Esophagus squamous epithelium (tissue), 5 donors: ENCODE data around the gene PPP1R1A. TPM values are rescaled to one million over a fixed set of nuclear protein-coding genes. Genes with fewer than 3 reads are reported as not detected.

Experiments used
- DNase-seq: peaks from one replicate; lab custom pipeline; 2025; lab: John Stamatoyannopoulos, UW
- H3K27ac ChIP-seq, 4 donors: fragments of 200-600 bp; sonication (generic); one replicate each; pipeline ENCODE4 v1.5.1; 2016 to 2019; ENCODE audit warnings: mild to moderate bottlenecking in 1 of 4
- H3K27me3 ChIP-seq, 4 donors: fragments of 200-600 bp; sonication (generic); 1 replicate in 3 of 4; 2 replicates in 1 of 4; pipeline versions ENCODE4 v1.5.1 to v1.6.0; 2017 to 2021; ENCODE audit warnings: antibody characterized with exemption in 1 of 4
- H3K36me3 ChIP-seq, 3 donors: fragments of 200-600 bp; sonication (generic); one replicate each; pipeline ENCODE4 v1.5.1; 2016 to 2019
- H3K4me1 ChIP-seq, 3 donors: fragments of 200-600 bp; sonication (generic); one replicate each; pipeline ENCODE4 v1.5.1; 2017 to 2019
- H3K4me3 ChIP-seq, 4 donors: fragments of 200-600 bp; sonication (generic); 1 replicate in 3 of 4; 2 replicates in 1 of 4; pipeline ENCODE4 v1.5.1; 2016 to 2019; ENCODE audit warnings: mild to moderate bottlenecking in 2 of 4, moderate library complexity in 1 of 4
- H3K9me3 ChIP-seq, 3 donors: fragments of 200-600 bp; sonication (generic); one replicate each; pipeline ENCODE4 v1.5.1; 2016 to 2019
- CTCF ChIP-seq, 6 experiments: fragments of 450-650 bp in 4 of 6; fragments of 200-600 bp in 2 of 6; sonication (generic) in 2 of 6; IDR thresholded peaks; one replicate each; pipeline ENCODE4 v1.5.1; 2016 to 2019; ENCODE audit warnings: antibody characterized with exemption in 6 of 6, mild to moderate bottlenecking in 4 of 6, moderate library complexity in 4 of 6
- POLR2A ChIP-seq, 4 donors: fragments of 450-650 bp; IDR thresholded peaks; one replicate each; pipeline ENCODE4 v1.6.1; 2017; ENCODE audit warnings: antibody characterized with exemption in 4 of 4, mild to moderate bottlenecking in 4 of 4, moderate library complexity in 3 of 4
- WGBS, 2 donors: methylation state at CpG; one replicate each; pipeline ENCODE4 v1.1.5; 2018; 5-methylcytosine and 5-hydroxymethylcytosine counted together
- intact Hi-C: fragments of 100-400 bp; cut with DNase I; formaldehyde crosslinking; loops from one replicate; pipeline ENCODE4 v1.15.0; 2022
- total RNA-seq, 4 donors: library from RNA; depleted of rRNA; stranded (reverse); fragments of >200 nt; gene quantifications; one replicate each; pipeline ENCODE4 v1.1.0, GENCODE V29; 2016
- donor health status: DM: yes; HTN: yes; CAD: no.

The PPP1R1A gene
- total RNA-seq, 4 donors from 2014 or later = 0.15 to 1.9 (median 0.26) TPM; not detected in 1

- TF ChIP-seq CTCF (IDR thresholded peaks at IDR 0.05) (no peak), POLR2A (IDR thresholded peaks at IDR 0.05) (no peak)
- H3K4me3 ChIP-seq = no peak overlapping the region
- H3K9me3 ChIP-seq = no peaks in the 10 kb centered on the region
- no peaks in the 10 kb centered on the region for H3K36me3 ChIP-seq
- intact Hi-C loops = no loop called here
- no peak for DNase-seq
- H3K4me1 ChIP-seq = peaks cover 8 to 21% (median 9%) of the 10 kb centered on the region in 3 donors
- 86 to 89% methylated on average over 2 to 4 of the region's 5 CpGs for WGBS, 2 donors
- H3K27ac ChIP-seq = no peak overlapping the region
- H3K27me3 ChIP-seq = peaks cover 0 to 64% (median 0%) of the 10 kb centered on the region in 4 donors
These were observed 1.5 kb upstream of the PPP1R1A start for GRCh38 chr12:54589964-54590363.

GRCh38 chr12:54588890-54589267 lies 420 bp upstream of the PPP1R1A start:
- H3K27me3 ChIP-seq = peaks cover 0 to 75% (median 0%) of the 10 kb centered on the region in 4 donors
- H3K36me3 ChIP-seq = no peaks in the 10 kb centered on the region
- no peak for DNase-seq
- intact Hi-C loops = no loop called here
- 19 to 26% methylated on average over 13 of the region's 13 CpGs for WGBS, 2 donors
- TF ChIP-seq POLR2A (IDR thresholded peaks at IDR 0.05) = no peak
- no peak for TF ChIP-seq CTCF (IDR thresholded peaks at IDR 0.05)
- no peaks in the 10 kb centered on the region for H3K9me3 ChIP-seq
- H3K27ac ChIP-seq = no peak overlapping the region
- peak overlapping the region; percentile 10 to 72 (median 49) for H3K4me3 ChIP-seq
- H3K4me1 ChIP-seq = peaks cover 8 to 21% (median 9%) of the 10 kb centered on the region in 3 donors

- no peaks in the 10 kb centered on the region for H3K36me3 ChIP-seq
- DNase-seq = no peak
These were observed 1.1 kb downstream of the PPP1R1A start for GRCh38 chr12:54587315-54587873.

GRCh38 chr12:54586620-54587019 lies 1.8 kb downstream of the PPP1R1A start:
- H3K4me1 ChIP-seq = peaks cover 8 to 21% (median 9%) of the 10 kb centered on the region in 3 donors
- no peak overlapping the region for H3K4me3 ChIP-seq
- H3K27me3 ChIP-seq = peaks cover 0 to 76% (median 0%) of the 10 kb centered on the region in 4 donors
- no peak for DNase-seq
- no peaks in the 10 kb centered on the region for H3K9me3 ChIP-seq
- intact Hi-C loops = no loop called here
- no peak for TF ChIP-seq CTCF (IDR thresholded peaks at IDR 0.05)
- TF ChIP-seq POLR2A (IDR thresholded peaks at IDR 0.05) = no peak
- no peak overlapping the region for H3K27ac ChIP-seq
- no peaks in the 10 kb centered on the region for H3K36me3 ChIP-seq
- 91 to 100% methylated on average over 2 of the region's 2 CpGs for WGBS, 2 donors

More at GRCh38 chr12:54587315-54587873, 1.1 kb downstream of the PPP1R1A start:
- H3K27ac ChIP-seq = no peak overlapping the region
- peak overlapping the region in 3 of 4 donors; percentile 43 to 72 (median 55) for H3K4me3 ChIP-seq
- H3K9me3 ChIP-seq = no peaks in the 10 kb centered on the region
- TF ChIP-seq CTCF (IDR thresholded peaks at IDR 0.05) = no peak
- no peak for TF ChIP-seq POLR2A (IDR thresholded peaks at IDR 0.05)
- intact Hi-C loops = no loop called here
- 50 to 64% methylated on average over 5 of the region's 5 CpGs for WGBS, 2 donors
- H3K4me1 ChIP-seq = peaks cover 8 to 21% (median 9%) of the 10 kb centered on the region in 3 donors
- H3K27me3 ChIP-seq = peaks cover 0 to 83% (median 0%) of the 10 kb centered on the region in 4 donors

- intact Hi-C loops = no loop called here
- 77 to 80% methylated on average over 2 of the region's 2 CpGs for WGBS, 2 donors
- no peak for DNase-seq
- H3K4me3 ChIP-seq = no peak overlapping the region
- no peak for TF ChIP-seq POLR2A (IDR thresholded peaks at IDR 0.05)
- no peak for TF ChIP-seq CTCF (IDR thresholded peaks at IDR 0.05)
- peaks cover 8 to 21% (median 9%) of the 10 kb centered on the region in 3 donors for H3K4me1 ChIP-seq
- no peak overlapping the region for H3K27ac ChIP-seq
- peaks cover 0 to 71% (median 0%) of the 10 kb centered on the region in 4 donors for H3K27me3 ChIP-seq
- H3K36me3 ChIP-seq = no peaks in the 10 kb centered on the region
- no peaks in the 10 kb centered on the region for H3K9me3 ChIP-seq
These were observed 3.2 kb downstream of the PPP1R1A start for GRCh38 chr12:54585243-54585642.
